GM23338 (cell line): ENCODE measurements around the gene GRIA1. TPM values are rescaled to one million over a fixed set of nuclear protein-coding genes. Genes with fewer than 3 reads are reported as not detected.

ENCODE experiments used
- ATAC-seq: fragments of 200-7000 bp; cut with Tn5 transposase; 3 replicates; pipeline ENCODE4 v1.9.1; 2020
- DNase-seq: peaks from one replicate; pipeline ENCODE4 v3.0.0-alpha.2; 2015; ENCODE audit warnings: low spot score
- H2AFZ ChIP-seq: fragments of 200-600 bp; sonication (generic); 2 replicates; pipeline ENCODE4 v1.8.0; 2016; ENCODE audit warnings: antibody characterized with exemption, mild to moderate bottlenecking, moderate library complexity
- H3F3A ChIP-seq: fragments of 200-600 bp; sonication (generic); replicated peaks from 2 replicates; pipeline ENCODE4 v1.8.0; 2017; ENCODE audit warnings: antibody characterized with exemption, mixed run types, low read depth
- H3K27ac ChIP-seq: fragments of 200-600 bp; sonication (generic); 2 replicates; pipeline ENCODE4 v1.6.1; 2016; ENCODE audit warnings: low read depth
- H3K27me3 ChIP-seq: fragments of 200-600 bp; sonication (generic); 2 replicates; pipeline ENCODE4 v1.8.0; 2016; ENCODE audit warnings: mild to moderate bottlenecking, mixed run types, moderate library complexity; ENCODE audit not compliant: insufficient read depth
- H3K36me3 ChIP-seq: fragments of 200-600 bp; sonication (generic); 2 replicates; pipeline ENCODE4 v1.8.0; 2016; ENCODE audit warnings: mild to moderate bottlenecking; ENCODE audit not compliant: insufficient read depth
- H3K4me1 ChIP-seq: fragments of 200-600 bp; sonication (generic); 2 replicates; pipeline ENCODE4 v1.8.0; 2016; ENCODE audit warnings: mild to moderate bottlenecking, moderate library complexity; ENCODE audit not compliant: insufficient read depth
- H3K4me2 ChIP-seq: fragments of 200-600 bp; sonication (generic); 2 replicates; pipeline ENCODE4 v1.7.1; 2017; ENCODE audit warnings: mixed run types
- H3K4me3 ChIP-seq: fragments of 200-600 bp; sonication (generic); 2 replicates; pipeline ENCODE4 v1.6.1; 2016; ENCODE audit warnings: mixed run types
- H3K79me2 ChIP-seq: fragments of 200-600 bp; sonication (generic); replicated peaks from 2 replicates; pipeline ENCODE4 v1.8.0; 2017; ENCODE audit warnings: mild to moderate bottlenecking; ENCODE audit not compliant: insufficient read depth
- H3K9me2 ChIP-seq: fragments of 200-600 bp; sonication (generic); 2 replicates; pipeline ENCODE4 v1.8.0; 2017; ENCODE audit not compliant: insufficient read depth
- H4K20me1 ChIP-seq: fragments of 200-600 bp; sonication (generic); replicated peaks from 2 replicates; pipeline ENCODE4 v1.8.0; 2017; ENCODE audit warnings: mild to moderate bottlenecking; ENCODE audit not compliant: insufficient read depth
- H3K27ac Mint-ChIP-seq: 2 replicates; pipeline ENCODE4 v1.8.0; 2020; ENCODE audit warnings: inconsistent platforms, mild to moderate bottlenecking, moderate library complexity, mixed read lengths
- H3K27me3 Mint-ChIP-seq: 3 replicates; pipeline ENCODE4 v1.8.0; 2022; ENCODE audit warnings: low read depth, mild to moderate bottlenecking, moderate library complexity, mixed read lengths, inconsistent platforms; ENCODE audit not compliant: insufficient read depth, poor library complexity
- H3K36me3 Mint-ChIP-seq: 3 replicates; pipeline ENCODE4 v1.8.0; 2021; ENCODE audit warnings: low read depth, mild to moderate bottlenecking, inconsistent platforms, moderate library complexity, mixed read lengths
- H3K4me1 Mint-ChIP-seq: 3 replicates; pipeline ENCODE4 v1.8.0; 2020; ENCODE audit warnings: mild to moderate bottlenecking, inconsistent platforms, mixed read lengths
- H3K4me3 Mint-ChIP-seq: 3 replicates; pipeline ENCODE4 v1.8.0; 2021; ENCODE audit warnings: moderate library complexity, mild to moderate bottlenecking, inconsistent platforms, mixed read lengths
- H3K9me3 Mint-ChIP-seq: 3 replicates; pipeline ENCODE4 v1.8.0; 2020; ENCODE audit warnings: moderate library complexity, mild to moderate bottlenecking, inconsistent platforms, mixed read lengths
- CREB1 ChIP-seq: fragments of 250-450 bp; sonication (Bioruptor Pico); IDR thresholded peaks from 2 replicates; pipeline ENCODE4 v1.5.0; 2020; ENCODE audit warnings: low read depth, mild to moderate bottlenecking, moderate library complexity
- CTCF ChIP-seq, 2 experiments: fragments of 200-600 bp in 1 of 2; sonication (generic) in 1 of 2; conservative IDR thresholded peaks; 2 replicates each; pipeline versions ENCODE4 v1.5.1 to v1.6.1; 2016 to 2017; ENCODE audit warnings: antibody characterized with exemption in 2 of 2, low read depth in 2 of 2, mild to moderate bottlenecking in 2 of 2, moderate library complexity in 1 of 2
- ETS1 ChIP-seq: IDR thresholded peaks from 2 replicates; pipeline ENCODE4 v1.6.1; 2016; ENCODE audit warnings: antibody characterized with exemption
- EZH2 ChIP-seq: fragments of 200-600 bp; sonication (generic); IDR thresholded peaks from one replicate; pipeline ENCODE4 v1.8.0; 2017; ENCODE audit warnings: antibody characterized with exemption, mild to moderate bottlenecking, low read depth; ENCODE audit not compliant: unreplicated experiment
- POLR2AphosphoS5 ChIP-seq: IDR thresholded peaks from 2 replicates; pipeline ENCODE4 v1.6.1; 2016; ENCODE audit warnings: antibody characterized with exemption, low read depth
- ZNF114 ChIP-seq: fragments of 250-450 bp; sonication (Bioruptor Pico); IDR thresholded peaks from 2 replicates; pipeline ENCODE4 v1.5.0; 2020; ENCODE audit warnings: mild to moderate bottlenecking, moderate library complexity
- polyA plus RNA-seq: library from polyadenylated mRNA; unstranded; fragments of >200 nt; fragmentation: Nextera tagmentation; extraction: Ambion mirVana; gene quantifications from 2 replicates; pipeline ENCODE4 v1.2.1, GENCODE V29; 2016
- total RNA-seq: library from RNA; depleted of rRNA; stranded (reverse); fragments of >200 nt; shearing (Covaris generic); gene quantifications from 2 replicates; pipeline ENCODE4 v1.2.3, GENCODE V29; 2014
- TF ChIP-seq, protein P1 (sequence below): IDR thresholded peaks from one replicate; pipeline ENCODE4 v1.6.1; 2018; ENCODE audit warnings: antibody characterized with exemption; ENCODE audit not compliant: unreplicated experiment

GRIA1 gene
- total and polyA plus RNA-seq, 2 experiments from 2014 or later: 1.0 to 1.7 TPM

DNA sequence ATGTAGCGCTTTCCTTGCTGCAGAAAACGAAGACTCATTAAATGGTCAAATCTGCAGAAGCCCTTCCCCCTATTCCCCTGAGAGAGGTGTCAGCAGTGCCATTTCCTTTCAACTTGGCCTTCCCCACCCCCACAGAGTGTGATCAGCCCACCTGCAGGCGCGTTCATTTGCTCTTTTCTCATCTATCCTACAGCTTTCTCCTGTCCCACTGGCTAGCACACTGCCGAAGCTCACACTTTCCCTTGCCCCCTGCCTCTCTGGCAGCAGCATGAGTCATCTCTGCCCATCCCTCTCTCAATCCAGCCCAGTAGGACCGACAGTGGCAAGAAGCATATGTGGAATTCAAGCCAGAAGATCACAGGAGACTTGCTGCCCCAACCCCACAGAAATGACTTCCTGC lies 334.4 kb downstream of the GRIA1 start (continued):
- TF ChIP-seq ETS1: no peak
- no peak for TF ChIP-seq ZNF114 (CRISPR knock-in tag)
- TF ChIP-seq CREB1 (CRISPR knock-in tag): no peak
- TF ChIP-seq POLR2AphosphoS5: no peak

DNA sequence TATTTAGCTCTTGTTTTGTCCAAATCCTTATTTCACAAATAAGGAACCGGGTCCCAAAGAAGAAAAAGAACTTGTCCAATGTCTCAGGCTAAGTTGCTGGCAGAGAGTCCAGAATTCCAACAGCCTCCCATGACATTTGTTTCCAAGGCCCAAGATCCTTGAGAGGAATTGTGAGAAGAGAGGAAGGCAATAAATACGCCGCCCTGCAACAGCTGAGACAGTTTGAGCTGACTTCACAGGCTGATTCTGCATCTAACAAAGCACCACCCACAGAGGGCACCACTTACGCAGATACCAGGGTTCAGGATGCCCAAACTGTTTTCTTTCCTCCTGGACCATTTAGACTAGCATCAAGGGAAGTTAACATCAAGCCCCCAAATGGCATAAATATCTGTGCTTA lies 336.9 kb downstream of the GRIA1 start:
- Histone ChIP-seq H3K9me2 (0 out of 2 replicates have a peak, but pooled peaks cover 3% of the 10 kb centered on the region), H3F3A (no peaks in the 10 kb centered on the region), H3K27ac (no peak overlapping the region), H3K4me3 (no peak overlapping the region), H4K20me1 (no peaks in the 10 kb centered on the region), H3K36me3 (no peaks in the 10 kb centered on the region), H2AFZ (peak overlapping the region; percentile 35; the same call in 1 of the 2 replicates), H3K4me2 (no peak overlapping the region), H3K4me1 (peaks cover 32% of the 10 kb centered on the region), H3K79me2 (no peaks in the 10 kb centered on the region), H3K27me3 (no peaks in the 10 kb centered on the region)
- ATAC-seq (peak; percentile 64), DNase-seq (peak; percentile 58)
- H3K36me3 Mint-ChIP-seq: no peaks in the 10 kb centered on the region
- peak; percentile 56 to 77 for TF ChIP-seq CTCF (conservative IDR thresholded peaks at IDR 0.05; ENCODE audit: low read depth in 2 of 2)
- TF ChIP-seq EZH2: no peak
- TF ChIP-seq, protein P1, sequence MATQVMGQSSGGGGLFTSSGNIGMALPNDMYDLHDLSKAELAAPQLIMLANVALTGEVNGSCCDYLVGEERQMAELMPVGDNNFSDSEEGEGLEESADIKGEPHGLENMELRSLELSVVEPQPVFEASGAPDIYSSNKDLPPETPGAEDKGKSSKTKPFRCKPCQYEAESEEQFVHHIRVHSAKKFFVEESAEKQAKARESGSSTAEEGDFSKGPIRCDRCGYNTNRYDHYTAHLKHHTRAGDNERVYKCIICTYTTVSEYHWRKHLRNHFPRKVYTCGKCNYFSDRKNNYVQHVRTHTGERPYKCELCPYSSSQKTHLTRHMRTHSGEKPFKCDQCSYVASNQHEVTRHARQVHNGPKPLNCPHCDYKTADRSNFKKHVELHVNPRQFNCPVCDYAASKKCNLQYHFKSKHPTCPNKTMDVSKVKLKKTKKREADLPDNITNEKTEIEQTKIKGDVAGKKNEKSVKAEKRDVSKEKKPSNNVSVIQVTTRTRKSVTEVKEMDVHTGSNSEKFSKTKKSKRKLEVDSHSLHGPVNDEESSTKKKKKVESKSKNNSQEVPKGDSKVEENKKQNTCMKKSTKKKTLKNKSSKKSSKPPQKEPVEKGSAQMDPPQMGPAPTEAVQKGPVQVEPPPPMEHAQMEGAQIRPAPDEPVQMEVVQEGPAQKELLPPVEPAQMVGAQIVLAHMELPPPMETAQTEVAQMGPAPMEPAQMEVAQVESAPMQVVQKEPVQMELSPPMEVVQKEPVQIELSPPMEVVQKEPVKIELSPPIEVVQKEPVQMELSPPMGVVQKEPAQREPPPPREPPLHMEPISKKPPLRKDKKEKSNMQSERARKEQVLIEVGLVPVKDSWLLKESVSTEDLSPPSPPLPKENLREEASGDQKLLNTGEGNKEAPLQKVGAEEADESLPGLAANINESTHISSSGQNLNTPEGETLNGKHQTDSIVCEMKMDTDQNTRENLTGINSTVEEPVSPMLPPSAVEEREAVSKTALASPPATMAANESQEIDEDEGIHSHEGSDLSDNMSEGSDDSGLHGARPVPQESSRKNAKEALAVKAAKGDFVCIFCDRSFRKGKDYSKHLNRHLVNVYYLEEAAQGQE: no peak
- H3K9me3 Mint-ChIP-seq: no peaks in the 10 kb centered on the region
- H3K27me3 Mint-ChIP-seq: peaks cover 3% of the 10 kb centered on the region
- no peak overlapping the region for H3K4me3 Mint-ChIP-seq
- peaks cover 26% of the 10 kb centered on the region for H3K4me1 Mint-ChIP-seq
- no peak overlapping the region for H3K27ac Mint-ChIP-seq
